GM12865 (cell line): ENCODE measurements around the gene SEMA3A.

Experiments
- DNase-seq: peaks from one replicate; pipeline ENCODE4 v3.0.0; 2010; ENCODE audit warnings: low read depth
- H3K4me3 ChIP-seq: 2 replicates; pipeline ENCODE4 v1.5.1; 2011; ENCODE audit warnings: mild to moderate bottlenecking, low read depth, low read length, control low read depth
- CTCF ChIP-seq: IDR thresholded peaks from 2 replicates; pipeline ENCODE4 v1.5.1; 2011; ENCODE audit warnings: low read length, control low read depth, low read depth, inconsistent platforms; ENCODE audit not compliant: insufficient read depth; ENCODE audit errors: missing control alignments

SEMA3A gene

GRCh38 chr7:84049071-84049836 lies 145.3 kb downstream of the SEMA3A start:
- DNase-seq, result no peak
- no peak overlapping the region for H3K4me3 ChIP-seq
- TF ChIP-seq CTCF, result no peak

GRCh38 chr7:84047085-84047484 lies 147.5 kb downstream of the SEMA3A start:
- no peak for DNase-seq
- H3K4me3 ChIP-seq, result no peak overlapping the region
- TF ChIP-seq CTCF, result no peak

GRCh38 chr7:84044834-84045233 lies 149.8 kb downstream of the SEMA3A start:
- DNase-seq, result no peak
- no peak overlapping the region for H3K4me3 ChIP-seq
- no peak for TF ChIP-seq CTCF

GRCh38 chr7:84043661-84044191 lies 150.9 kb downstream of the SEMA3A start:
- no peak overlapping the region for H3K4me3 ChIP-seq
- no peak for TF ChIP-seq CTCF
- DNase-seq, result no peak

- TF ChIP-seq CTCF, result no peak
- no peak overlapping the region for H3K4me3 ChIP-seq
- no peak for DNase-seq
These were observed 152.5 kb downstream of the SEMA3A start for GRCh38 chr7:84042110-84042539.

GRCh38 chr7:84041649-84042048 lies 152.9 kb downstream of the SEMA3A start:
- DNase-seq, result no peak
- no peak overlapping the region for H3K4me3 ChIP-seq
- no peak for TF ChIP-seq CTCF

- TF ChIP-seq CTCF, result no peak
- DNase-seq, result no peak
- H3K4me3 ChIP-seq, result no peak overlapping the region
These were observed 154.2 kb downstream of the SEMA3A start for GRCh38 chr7:84040355-84040754.
